DLD1 (cell line): ENCODE data around the gene ABLIM3.
"Not testable (repeated sequence)": the region's sequence is repeated elsewhere in the genome, so short reads cannot be mapped to it uniquely, and the experiment has no call there.

ENCODE experiments used
- in situ Hi-C: cut with HindIII; loops from 2 replicates; pipeline ENCODE4 v1.10.0; 2017; ENCODE audit warnings: low sequenced_read_pairs

Gene ABLIM3

GRCh38 chr5:149185067-149185466, 43.8 kb downstream of the ABLIM3 start:
- in situ Hi-C loops: no loop called here

- in situ Hi-C loops: no loop called here
These were observed 45.2 kb downstream of the ABLIM3 start for GRCh38 chr5:149186506-149186905.

- in situ Hi-C loops: not testable (repeated sequence)
These were observed 46.3 kb downstream of the ABLIM3 start for GRCh38 chr5:149187617-149188016.

- in situ Hi-C loops: no loop called here
These were observed 47.1 kb downstream of the ABLIM3 start for GRCh38 chr5:149188383-149188782.

- in situ Hi-C loops: no loop called here
These were observed 54.1 kb downstream of the ABLIM3 start for GRCh38 chr5:149195337-149195887.

- in situ Hi-C loops: no loop called here
These were observed 54.7 kb downstream of the ABLIM3 start for GRCh38 chr5:149195962-149196361.

- in situ Hi-C loops: no loop called here
These were observed 56.9 kb downstream of the ABLIM3 start for GRCh38 chr5:149198148-149198547.

GRCh38 chr5:149200355-149200754, 59.1 kb downstream of the ABLIM3 start:
- in situ Hi-C loops: no loop called here

GRCh38 chr5:149201121-149201637, 59.9 kb downstream of the ABLIM3 start:
- in situ Hi-C loops: no loop called here

- in situ Hi-C loops: no loop called here
These were observed 61.7 kb downstream of the ABLIM3 start for GRCh38 chr5:149202910-149203451.

- in situ Hi-C loops: no loop called here
These were observed 62.7 kb downstream of the ABLIM3 start for GRCh38 chr5:149203921-149204441.

GRCh38 chr5:149205625-149206523, 64.6 kb downstream of the ABLIM3 start:
- in situ Hi-C loops: loop anchor here (5.0 kb wide), 1 partner anchor 71 kb away; no protein-coding TSS in a partner anchor

GRCh38 chr5:149206524-149207141, 65.3 kb downstream of the ABLIM3 start:
- in situ Hi-C loops: loop anchor here (5.0 kb wide), 1 partner anchor 71 kb away; no protein-coding TSS in a partner anchor

- in situ Hi-C loops: loop anchor here (5.0 kb wide), 1 partner anchor 69 kb away; no protein-coding TSS in a partner anchor
These were observed 66.5 kb downstream of the ABLIM3 start for GRCh38 chr5:149207831-149208230.

- in situ Hi-C loops: no loop called here
These were observed 68.9 kb downstream of the ABLIM3 start for GRCh38 chr5:149210225-149210624.

GRCh38 chr5:149210968-149211490, 69.7 kb downstream of the ABLIM3 start:
- in situ Hi-C loops: no loop called here

- in situ Hi-C loops: no loop called here
These were observed 70.3 kb downstream of the ABLIM3 start for GRCh38 chr5:149211566-149211965.

- in situ Hi-C loops: no loop called here
These were observed 71.1 kb downstream of the ABLIM3 start for GRCh38 chr5:149212198-149212951.

- in situ Hi-C loops: no loop called here
These were observed 72.1 kb downstream of the ABLIM3 start for GRCh38 chr5:149213264-149213880.
